ENCODE measurements around the gene ANP32D. TPM values are rescaled to one million over a fixed set of nuclear protein-coding genes. Genes with fewer than 3 reads are reported as not detected.
"Not testable (repeated sequence)": the region's sequence is repeated elsewhere in the genome, so short reads cannot be mapped to it uniquely, and the experiment has no call there.

The ANP32D gene
- total RNA-seq, 4 donors from 2014 or later: not detected

GRCh38 chr12:48482930-48483329 lies 10.6 kb downstream of the ANP32D start:
- Histone ChIP-seq H3K4me3 (no peak overlapping the region), H3K27ac (replicated peaks in 1 of 4) (no peak overlapping the region), H3K27me3 (no peaks in the 10 kb centered on the region), H3K9me3 (no peaks in the 10 kb centered on the region), H3K4me1 (no peaks in the 10 kb centered on the region), H3K36me3 (no peaks in the 10 kb centered on the region)
- intact Hi-C loops (cut with DNase I): no loop called here
- DNase-seq (ENCODE audit: extremely low spot score): no peak
- TF ChIP-seq CTCF (IDR thresholded peaks at IDR 0.05): no peak
- TF ChIP-seq POLR2A (IDR thresholded peaks at IDR 0.05; ENCODE audit: low read depth): no peak
- WGBS: 71% methylated on average over 3 of the region's 3 CpGs

- no peak overlapping the region for H3K4me3 ChIP-seq
- 83% methylated on average over 2 of the region's 2 CpGs for WGBS
Measured at GRCh38 chr12:48486261-48486660, 13.9 kb downstream of the ANP32D start.

GRCh38 chr12:48486679-48487078 lies 14.3 kb downstream of the ANP32D start:
- WGBS: 65% methylated on average over 5 of the region's 5 CpGs
- H3K36me3 ChIP-seq: no peaks in the 10 kb centered on the region

More at GRCh38 chr12:48486261-48486660, 13.9 kb downstream of the ANP32D start:
- intact Hi-C loops (cut with DNase I): no loop called here
- TF ChIP-seq POLR2AphosphoS5 (IDR thresholded peaks at IDR 0.05) (no peak), CTCF (IDR thresholded peaks at IDR 0.05) (no peak), POLR2A (IDR thresholded peaks at IDR 0.05; ENCODE audit: low read depth) (no peak), EP300 (IDR thresholded peaks at IDR 0.05) (no peak)
- Histone ChIP-seq H3K4me1 (no peaks in the 10 kb centered on the region), H3K36me3 (no peaks in the 10 kb centered on the region), H3K27me3 (no peaks in the 10 kb centered on the region), H3K27ac (replicated peaks in 1 of 4) (no peak overlapping the region), H3K9me3 (no peaks in the 10 kb centered on the region)
- no peak for DNase-seq (ENCODE audit: extremely low spot score)

GRCh38 chr12:48489012-48489411 lies 16.7 kb downstream of the ANP32D start:
- H3K27me3 ChIP-seq: no peaks in the 10 kb centered on the region
- no peak overlapping the region for H3K27ac ChIP-seq (replicated peaks in 1 of 4)
- DNase-seq (ENCODE audit: extremely low spot score): no peak
- no peaks in the 10 kb centered on the region for H3K9me3 ChIP-seq
- TF ChIP-seq EP300 (IDR thresholded peaks at IDR 0.05): no peak
- no peak for TF ChIP-seq POLR2AphosphoS5 (IDR thresholded peaks at IDR 0.05)
- TF ChIP-seq CTCF (IDR thresholded peaks at IDR 0.05): no peak
- no peak for TF ChIP-seq POLR2A (IDR thresholded peaks at IDR 0.05; ENCODE audit: low read depth)
- H3K4me1 ChIP-seq: no peaks in the 10 kb centered on the region
- H3K4me3 ChIP-seq: no peak overlapping the region
- intact Hi-C loops (cut with DNase I): no loop called here
- WGBS: 53% methylated on average over 2 of the region's 2 CpGs
- no peaks in the 10 kb centered on the region for H3K36me3 ChIP-seq

More at GRCh38 chr12:48486679-48487078, 14.3 kb downstream of the ANP32D start:
- no peak for DNase-seq (ENCODE audit: extremely low spot score)
- intact Hi-C loops (cut with DNase I): no loop called here
- no peak for TF ChIP-seq POLR2A (IDR thresholded peaks at IDR 0.05; ENCODE audit: low read depth)
- no peak for TF ChIP-seq POLR2AphosphoS5 (IDR thresholded peaks at IDR 0.05)
- no peak for TF ChIP-seq EP300 (IDR thresholded peaks at IDR 0.05)
- TF ChIP-seq CTCF (IDR thresholded peaks at IDR 0.05): no peak
- Histone ChIP-seq H3K27me3 (no peaks in the 10 kb centered on the region), H3K9me3 (no peaks in the 10 kb centered on the region), H3K4me3 (no peak overlapping the region), H3K4me1 (no peaks in the 10 kb centered on the region), H3K27ac (replicated peaks in 1 of 4) (no peak overlapping the region)

- H3K27me3 ChIP-seq; H3K27ac ChIP-seq (replicated peaks in 1 of 4); H3K4me3 ChIP-seq; H3K4me1 ChIP-seq; H3K9me3 ChIP-seq; DNase-seq (ENCODE audit: extremely low spot score); intact Hi-C loops (cut with DNase I); H3K36me3 ChIP-seq: not testable (repeated sequence)
- 80% methylated on average over 7 of the region's 7 CpGs for whole genome bisulfite sequencing
Measured at GRCh38 chr12:48489456-48489855, 17.1 kb downstream of the ANP32D start.

- H3K36me3 ChIP-seq; DNase-seq (ENCODE audit: extremely low spot score); H3K4me1 ChIP-seq; H3K4me3 ChIP-seq; intact Hi-C loops (cut with DNase I); H3K9me3 ChIP-seq; H3K27me3 ChIP-seq; H3K27ac ChIP-seq (replicated peaks in 1 of 4): not testable (repeated sequence)
- 83% methylated on average over 8 of the region's 32 CpGs for WGBS
Measured at GRCh38 chr12:48500281-48500680, 27.9 kb downstream of the ANP32D start.

GRCh38 chr12:48506836-48507235 lies 34.5 kb downstream of the ANP32D start:
- H3K27ac ChIP-seq (replicated peaks in 1 of 4); intact Hi-C loops (cut with DNase I); H3K4me3 ChIP-seq; H3K9me3 ChIP-seq; H3K27me3 ChIP-seq; H3K4me1 ChIP-seq; H3K36me3 ChIP-seq; DNase-seq (ENCODE audit: extremely low spot score): not testable (repeated sequence)
- 62% methylated on average over 2 of the region's 2 CpGs for WGBS
